Measurements from ENCODE around the gene CAPN2.

Gene CAPN2

GRCh38 chr1:223824712-223825111 lies 112.4 kb downstream of the CAPN2 start:
- DNase-seq (ENCODE audit: low read depth in 4 of 4, low spot score in 1 of 4) = no peak

All from stimulated activated CD4-positive, alpha-beta T cell treated with anti-CD3 and anti-CD28 coated beads, Interleukin-1b, Interleukin-23, amount 100 ng/mL, for 24 hours (primary cell).